Activated CD4-positive, CD25-positive, alpha-beta regulatory T cell treated with anti-CD3 and anti-CD28 coated beads, Interleukin-2, amount 50 U/mL, for 24 hours (primary cell): ENCODE results near the gene EEF2K.

Experiments used
- ATAC-seq, 2 donors: fragments of 150-1000 bp; cut with Tn5 transposase; one replicate each; pipeline ENCODE4 v1.10.0; 2021; ENCODE audit warnings: mild to moderate bottlenecking in 1 of 2, moderate library complexity in 1 of 2

EEF2K gene

DNA sequence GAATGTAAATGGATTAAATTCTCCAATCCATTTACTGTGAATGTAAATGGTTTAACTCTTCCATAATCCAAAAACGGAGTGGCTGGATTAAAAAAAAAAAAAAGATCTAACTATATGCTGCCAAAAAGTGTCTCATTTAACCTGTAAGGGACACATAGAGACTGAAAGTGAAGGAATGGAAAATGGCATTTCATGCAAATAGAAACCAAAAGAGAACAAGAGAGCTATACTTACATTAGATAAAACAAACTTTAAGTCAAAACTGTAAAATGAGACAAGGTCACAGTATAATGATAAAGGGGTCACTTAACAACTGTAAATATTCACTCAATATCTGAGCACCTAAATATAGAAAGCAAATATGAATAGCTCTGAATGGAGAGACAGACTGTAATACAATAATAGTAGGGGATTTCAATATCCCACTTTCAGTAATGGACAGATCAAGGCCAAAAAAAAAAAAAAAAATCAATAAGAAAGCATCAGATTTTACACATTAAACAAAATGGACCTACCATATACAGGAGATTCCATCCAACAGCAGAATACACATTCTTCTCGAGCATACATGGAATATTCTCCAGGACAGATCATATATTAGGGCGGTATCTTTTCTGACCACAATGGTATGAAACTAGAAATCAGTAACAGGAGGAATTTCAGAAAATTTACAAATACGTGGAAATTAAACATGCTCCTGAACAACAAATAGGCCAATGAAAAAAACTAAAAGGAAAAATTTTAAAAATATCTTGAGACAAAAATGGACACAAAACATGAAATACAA, 132.0 kb downstream of the EEF2K start:
- peak; percentile 36 to 38 for ATAC-seq
